ENCODE data around the gene LDLR.

Gene LDLR

DNA sequence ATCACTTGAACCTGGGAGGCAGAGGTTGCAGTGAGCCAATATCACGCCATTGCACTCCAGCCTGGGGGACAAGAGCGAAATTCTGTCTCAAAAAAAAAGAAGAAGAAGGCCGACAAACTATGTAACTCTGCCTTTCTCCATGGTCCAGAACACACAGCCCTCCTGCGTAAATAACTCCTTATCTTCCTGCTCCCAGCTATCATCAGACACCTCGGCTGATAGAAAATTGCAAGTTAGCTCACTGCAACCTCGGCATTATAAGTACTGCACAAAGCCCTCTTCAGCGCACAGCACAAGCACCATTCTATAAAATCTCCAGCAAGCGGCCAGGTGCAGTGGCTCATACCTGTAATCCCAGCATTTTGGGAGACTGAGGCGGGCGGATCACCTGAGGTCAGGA lies 14.4 kb downstream of the LDLR start:
- in situ Hi-C loops (cut with MboI; ENCODE audit: low sequenced_read_pairs), result loop anchor here (25.0 kb wide), 1 partner anchor 941 kb away; no protein-coding TSS in a partner anchor

DNA sequence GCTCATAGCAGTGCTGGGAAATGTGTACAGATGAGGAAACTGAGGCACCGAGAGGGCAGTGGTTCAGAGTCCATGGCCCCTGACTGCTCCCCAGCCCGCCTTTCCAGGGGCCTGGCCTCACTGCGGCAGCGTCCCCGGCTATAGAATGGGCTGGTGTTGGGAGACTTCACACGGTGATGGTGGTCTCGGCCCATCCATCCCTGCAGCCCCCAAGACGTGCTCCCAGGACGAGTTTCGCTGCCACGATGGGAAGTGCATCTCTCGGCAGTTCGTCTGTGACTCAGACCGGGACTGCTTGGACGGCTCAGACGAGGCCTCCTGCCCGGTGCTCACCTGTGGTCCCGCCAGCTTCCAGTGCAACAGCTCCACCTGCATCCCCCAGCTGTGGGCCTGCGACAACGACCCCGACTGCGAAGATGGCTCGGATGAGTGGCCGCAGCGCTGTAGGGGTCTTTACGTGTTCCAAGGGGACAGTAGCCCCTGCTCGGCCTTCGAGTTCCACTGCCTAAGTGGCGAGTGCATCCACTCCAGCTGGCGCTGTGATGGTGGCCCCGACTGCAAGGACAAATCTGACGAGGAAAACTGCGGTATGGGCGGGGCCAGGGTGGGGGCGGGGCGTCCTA lies 15.9 kb downstream of the LDLR start:
- in situ Hi-C loops (cut with MboI; ENCODE audit: low sequenced_read_pairs), result loop anchor here (25.0 kb wide), 1 partner anchor 943 kb away; no protein-coding TSS in a partner anchor

DNA sequence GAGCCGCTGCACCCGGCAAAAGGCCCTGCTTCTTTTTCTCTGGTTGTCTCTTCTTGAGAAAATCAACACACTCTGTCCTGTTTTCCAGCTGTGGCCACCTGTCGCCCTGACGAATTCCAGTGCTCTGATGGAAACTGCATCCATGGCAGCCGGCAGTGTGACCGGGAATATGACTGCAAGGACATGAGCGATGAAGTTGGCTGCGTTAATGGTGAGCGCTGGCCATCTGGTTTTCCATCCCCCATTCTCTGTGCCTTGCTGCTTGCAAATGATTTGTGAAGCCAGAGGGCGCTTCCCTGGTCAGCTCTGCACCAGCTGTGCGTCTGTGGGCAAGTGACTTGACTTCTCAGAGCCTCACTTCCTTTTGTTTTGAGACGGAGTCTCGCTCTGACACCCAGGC lies 17.2 kb downstream of the LDLR start:
- in situ Hi-C loops (cut with MboI; ENCODE audit: low sequenced_read_pairs), result loop anchor here (25.0 kb wide), 1 partner anchor 944 kb away; no protein-coding TSS in a partner anchor

GRCh38 chr19:11108746-11109145 lies 19.5 kb downstream of the LDLR start:
- in situ Hi-C loops (cut with MboI; ENCODE audit: low sequenced_read_pairs), result loop anchor here (25.0 kb wide), 1 partner anchor 946 kb away; no protein-coding TSS in a partner anchor

DNA sequence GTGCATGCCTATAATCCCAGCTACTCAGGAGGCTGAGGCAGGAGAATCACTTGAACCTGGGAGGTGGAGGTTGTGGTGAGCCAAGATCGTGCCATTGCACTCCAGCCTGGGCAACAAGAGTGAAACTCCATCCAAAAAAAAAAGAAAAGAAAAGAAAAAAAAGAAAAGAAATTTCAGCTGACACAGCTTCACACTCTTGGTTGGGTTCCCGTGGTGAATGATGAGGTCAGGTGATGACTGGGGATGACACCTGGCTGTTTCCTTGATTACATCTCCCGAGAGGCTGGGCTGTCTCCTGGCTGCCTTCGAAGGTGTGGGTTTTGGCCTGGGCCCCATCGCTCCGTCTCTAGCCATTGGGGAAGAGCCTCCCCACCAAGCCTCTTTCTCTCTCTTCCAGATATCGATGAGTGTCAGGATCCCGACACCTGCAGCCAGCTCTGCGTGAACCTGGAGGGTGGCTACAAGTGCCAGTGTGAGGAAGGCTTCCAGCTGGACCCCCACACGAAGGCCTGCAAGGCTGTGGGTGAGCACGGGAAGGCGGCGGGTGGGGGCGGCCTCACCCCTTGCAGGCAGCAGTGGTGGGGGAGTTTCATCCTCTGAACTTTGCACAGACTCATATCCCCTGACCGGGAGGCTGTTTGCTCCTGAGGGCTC lies 22.0 kb downstream of the LDLR start:
- in situ Hi-C loops (cut with MboI; ENCODE audit: low sequenced_read_pairs), result loop anchor here (25.0 kb wide), 1 partner anchor 949 kb away; no protein-coding TSS in a partner anchor

GRCh38 chr19:11111771-11112144 lies 22.5 kb downstream of the LDLR start:
- in situ Hi-C loops (cut with MboI; ENCODE audit: low sequenced_read_pairs), result loop anchor here (25.0 kb wide), 1 partner anchor 949 kb away; no protein-coding TSS in a partner anchor

- in situ Hi-C loops (cut with MboI; ENCODE audit: low sequenced_read_pairs), result loop anchor here (25.0 kb wide), 1 partner anchor 951 kb away; no protein-coding TSS in a partner anchor
Observed at GRCh38 chr19:11113140-11113708, 24.0 kb downstream of the LDLR start.

GRCh38 chr19:11115042-11115441 lies 25.8 kb downstream of the LDLR start:
- in situ Hi-C loops (cut with MboI; ENCODE audit: low sequenced_read_pairs), result loop anchor here (25.0 kb wide), 1 partner anchor 953 kb away; no protein-coding TSS in a partner anchor

GRCh38 chr19:11115895-11116446 lies 26.7 kb downstream of the LDLR start:
- in situ Hi-C loops (cut with MboI; ENCODE audit: low sequenced_read_pairs), result loop anchor here (25.0 kb wide), 1 partner anchor 954 kb away; no protein-coding TSS in a partner anchor

GRCh38 chr19:11116507-11116906 lies 27.2 kb downstream of the LDLR start:
- in situ Hi-C loops (cut with MboI; ENCODE audit: low sequenced_read_pairs), result loop anchor here (25.0 kb wide), 1 partner anchor 954 kb away; no protein-coding TSS in a partner anchor

DNA sequence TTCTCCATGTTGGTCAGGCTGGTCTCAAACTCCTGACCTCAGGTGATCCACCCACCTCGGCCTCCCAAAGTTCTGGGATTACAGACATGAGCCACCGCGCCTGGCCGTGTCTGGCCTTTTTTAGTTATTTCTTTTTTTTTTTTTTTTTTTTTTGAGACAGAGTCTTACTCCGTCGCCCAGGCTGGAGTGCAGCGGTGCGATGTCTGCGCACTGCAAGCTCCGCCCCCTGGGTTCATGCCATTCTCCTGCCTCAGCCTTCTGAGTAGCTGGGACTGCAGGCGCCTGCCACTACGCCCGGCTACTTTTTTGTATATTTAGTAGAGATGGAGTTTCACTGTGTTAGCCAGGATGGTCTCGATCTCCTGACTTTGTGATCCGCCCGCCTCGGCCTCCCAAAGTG lies 32.7 kb downstream of the LDLR start:
- in situ Hi-C loops (cut with MboI; ENCODE audit: low sequenced_read_pairs), result loop anchor here (25.0 kb wide), 1 partner anchor 960 kb away; no protein-coding TSS in a partner anchor

DNA sequence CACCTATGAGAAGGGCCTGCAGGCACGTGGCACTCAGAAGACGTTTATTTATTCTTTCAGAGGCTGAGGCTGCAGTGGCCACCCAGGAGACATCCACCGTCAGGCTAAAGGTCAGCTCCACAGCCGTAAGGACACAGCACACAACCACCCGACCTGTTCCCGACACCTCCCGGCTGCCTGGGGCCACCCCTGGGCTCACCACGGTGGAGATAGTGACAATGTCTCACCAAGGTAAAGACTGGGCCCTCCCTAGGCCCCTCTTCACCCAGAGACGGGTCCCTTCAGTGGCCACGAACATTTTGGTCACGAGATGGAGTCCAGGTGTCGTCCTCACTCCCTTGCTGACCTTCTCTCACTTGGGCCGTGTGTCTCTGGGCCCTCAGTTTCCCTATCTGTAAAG lies 33.9 kb downstream of the LDLR start:
- in situ Hi-C loops (cut with MboI; ENCODE audit: low sequenced_read_pairs), result loop anchor here (25.0 kb wide), 1 partner anchor 961 kb away; no protein-coding TSS in a partner anchor

GRCh38 chr19:11124157-11124556 lies 34.9 kb downstream of the LDLR start:
- in situ Hi-C loops (cut with MboI; ENCODE audit: low sequenced_read_pairs), result loop anchor here (25.0 kb wide), 1 partner anchor 962 kb away; no protein-coding TSS in a partner anchor

GRCh38 chr19:11125994-11126685 lies 36.9 kb downstream of the LDLR start:
- in situ Hi-C loops (cut with MboI; ENCODE audit: low sequenced_read_pairs), result no loop called here

- in situ Hi-C loops (cut with MboI; ENCODE audit: low sequenced_read_pairs), result no loop called here
Observed at GRCh38 chr19:11127905-11128304, 38.6 kb downstream of the LDLR start.

DNA sequence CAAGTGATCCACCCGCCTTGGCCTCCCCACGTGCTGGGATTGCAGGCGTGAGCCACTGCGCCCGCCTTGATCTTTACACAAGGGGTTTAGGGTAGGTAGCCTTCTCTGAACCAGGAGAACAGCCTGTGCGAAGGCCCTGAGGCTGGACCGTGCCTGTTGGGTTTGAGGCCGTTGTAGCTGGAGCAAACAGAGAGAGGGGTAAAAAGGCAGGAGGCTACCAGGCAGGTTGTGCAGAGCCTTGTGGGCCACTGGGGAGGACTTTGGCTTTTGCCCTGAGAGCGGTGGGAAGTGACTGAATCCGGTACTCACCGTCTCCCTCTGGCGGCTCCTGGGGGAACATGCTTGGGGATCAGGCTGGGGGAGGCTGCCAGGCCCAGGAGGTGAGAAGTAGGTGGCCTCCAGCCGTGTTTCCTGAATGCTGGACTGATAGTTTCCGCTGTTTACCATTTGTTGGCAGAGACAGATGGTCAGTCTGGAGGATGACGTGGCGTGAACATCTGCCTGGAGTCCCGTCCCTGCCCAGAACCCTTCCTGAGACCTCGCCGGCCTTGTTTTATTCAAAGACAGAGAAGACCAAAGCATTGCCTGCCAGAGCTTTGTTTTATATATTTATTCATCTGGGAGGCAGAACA lies 41.7 kb downstream of the LDLR start:
- in situ Hi-C loops (cut with MboI; ENCODE audit: low sequenced_read_pairs), result loop anchor here (5.0 kb wide), 1 partner anchor 71 kb away; no protein-coding TSS in a partner anchor

DNA sequence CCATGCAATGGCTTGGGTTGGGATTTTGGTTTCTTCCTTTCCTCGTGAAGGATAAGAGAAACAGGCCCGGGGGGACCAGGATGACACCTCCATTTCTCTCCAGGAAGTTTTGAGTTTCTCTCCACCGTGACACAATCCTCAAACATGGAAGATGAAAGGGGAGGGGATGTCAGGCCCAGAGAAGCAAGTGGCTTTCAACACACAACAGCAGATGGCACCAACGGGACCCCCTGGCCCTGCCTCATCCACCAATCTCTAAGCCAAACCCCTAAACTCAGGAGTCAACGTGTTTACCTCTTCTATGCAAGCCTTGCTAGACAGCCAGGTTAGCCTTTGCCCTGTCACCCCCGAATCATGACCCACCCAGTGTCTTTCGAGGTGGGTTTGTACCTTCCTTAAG lies 42.2 kb downstream of the LDLR start:
- in situ Hi-C loops (cut with MboI; ENCODE audit: low sequenced_read_pairs), result loop anchor here (5.0 kb wide), 1 partner anchor 71 kb away; no protein-coding TSS in a partner anchor

- in situ Hi-C loops (cut with MboI; ENCODE audit: low sequenced_read_pairs), result no loop called here
Observed at GRCh38 chr19:11136400-11137101, 47.3 kb downstream of the LDLR start.

All from HL-60/S4 (cell line).